Panc1 (cell line): ENCODE measurements around the gene KCNK5.

Source experiments
- CTCF ChIP-seq: fragments of 450-650 bp; IDR thresholded peaks from 2 replicates; pipeline ENCODE4 v1.5.1; 2017; ENCODE audit warnings: mild to moderate bottlenecking
- POLR2AphosphoS5 ChIP-seq: IDR thresholded peaks from 2 replicates; pipeline ENCODE4 v1.6.1; 2012; ENCODE audit warnings: mild to moderate bottlenecking, low read depth, low read length, moderate library complexity
- REST ChIP-seq, 2 experiments: IDR thresholded peaks; 2 replicates each; pipeline ENCODE4 v1.6.1; 2011 to 2012; ENCODE audit warnings: low read depth in 2 of 2, control low read depth in 1 of 2, low read length in 1 of 2, mild to moderate bottlenecking in 1 of 2, moderate library complexity in 1 of 2; ENCODE audit not compliant: insufficient read depth in 1 of 2
- TCF7L2 ChIP-seq: IDR thresholded peaks from 2 replicates; pipeline ENCODE4 v1.6.1; 2011; ENCODE audit warnings: mild to moderate bottlenecking, low read depth, low read length, inconsistent platforms

GRCh38 chr6:39170389-39170788 is 58.9 kb downstream of the KCNK5 start:
- TF ChIP-seq CTCF (no peak), POLR2AphosphoS5 (no peak), REST (IDR thresholded peaks at IDR 0.05; ENCODE audit: insufficient read depth in 1 of 2, low read depth in 2 of 2, low read length in 1 of 2) (no peak), TCF7L2 (no peak)
